GM12875 (cell line): Measurements from ENCODE around the gene RGS3.

Source experiments
- H3K4me3 ChIP-seq: one replicate; pipeline ENCODE4 v1.5.1; 2011; ENCODE audit warnings: low read depth, low read length, control low read depth
- CTCF ChIP-seq: IDR thresholded peaks from 2 replicates; pipeline ENCODE4 v1.5.1; 2011; ENCODE audit warnings: low read depth, mild to moderate bottlenecking, control low read depth, inconsistent platforms, low read length, moderate library complexity, borderline replicate concordance; ENCODE audit not compliant: insufficient read depth

RGS3 gene

GRCh38 chr9:113632776-113633590 lies 169.5 kb downstream of the RGS3 start:
- H3K4me3 ChIP-seq: no peak overlapping the region
- no peak for TF ChIP-seq CTCF

- H3K4me3 ChIP-seq: no peak overlapping the region
- no peak for TF ChIP-seq CTCF
Observed at GRCh38 chr9:113633782-113634595, 170.5 kb downstream of the RGS3 start.

- TF ChIP-seq CTCF: no peak
- H3K4me3 ChIP-seq: no peak overlapping the region
Observed at GRCh38 chr9:113634596-113635515, 171.3 kb downstream of the RGS3 start.

- H3K4me3 ChIP-seq: no peak overlapping the region
- no peak for TF ChIP-seq CTCF
Observed at GRCh38 chr9:113635586-113635985, 172.1 kb downstream of the RGS3 start.

GRCh38 chr9:113636165-113636564 lies 172.6 kb downstream of the RGS3 start:
- no peak for TF ChIP-seq CTCF
- no peak overlapping the region for H3K4me3 ChIP-seq

- H3K4me3 ChIP-seq: no peak overlapping the region
- TF ChIP-seq CTCF: no peak
Observed at GRCh38 chr9:113636693-113637092, 173.2 kb downstream of the RGS3 start.
